Right lobe of liver (tissue), 6 donors: ENCODE measurements around the gene ZDHHC14. TPM values are rescaled to one million over a fixed set of nuclear protein-coding genes. Genes with fewer than 3 reads are reported as not detected.
A peak's percentile ranks its signal among the peaks of the same experiment; 100 is the strongest.

Source experiments
- ATAC-seq, 4 donors: fragments of 200-7000 bp; cut with Tn5 transposase; one replicate each; pipeline ENCODE4 v1.9.1; 2020; ENCODE audit warnings: mild to moderate bottlenecking in 4 of 4, moderate library complexity in 4 of 4
- DNase-seq, 3 donors: peaks; one replicate each; pipeline ENCODE4 v3.0.0-alpha.2; 2020
- H3K27ac ChIP-seq, 3 donors: fragments of 200-600 bp; one replicate each; pipeline ENCODE4 v1.8.0; 2022
- H3K27me3 ChIP-seq, 2 donors: fragments of 200-600 bp; one replicate each; pipeline ENCODE4 v1.8.0; 2022
- H3K36me3 ChIP-seq, 4 donors: fragments of 200-600 bp; sonication (generic) in 1 of 4; one replicate each; pipeline versions ENCODE4 v1.5.1 to v1.8.0; 2017 to 2022; ENCODE audit warnings: control low read depth in 1 of 4
- H3K4me1 ChIP-seq, 4 donors: fragments of 200-600 bp; sonication (generic) in 1 of 4; one replicate each; pipeline versions ENCODE4 v1.5.1 to v1.8.0; 2017 to 2022; ENCODE audit warnings: control low read depth in 1 of 4
- H3K4me3 ChIP-seq, 3 donors: fragments of 200-600 bp; one replicate each; pipeline ENCODE4 v1.8.0; 2022
- H3K9me3 ChIP-seq, 4 donors: fragments of 200-600 bp; sonication (generic) in 1 of 4; one replicate each; pipeline versions ENCODE4 v1.5.1 to v1.8.0; 2017 to 2022; ENCODE audit warnings: control low read depth in 1 of 4
- CTCF ChIP-seq, 4 donors: fragments of 200-600 bp in 3 of 4; fragments of 450-650 bp in 1 of 4; IDR thresholded peaks; one replicate each; pipeline versions ENCODE4 v1.5.1 to v1.8.0; 2016 to 2022; ENCODE audit warnings: antibody characterized with exemption in 4 of 4, mild to moderate bottlenecking in 2 of 4
- POLR2A ChIP-seq: fragments of 450-650 bp; IDR thresholded peaks from one replicate; pipeline ENCODE4 v1.6.1; 2017; ENCODE audit warnings: antibody characterized with exemption, mild to moderate bottlenecking
- WGBS: methylation state at CpG from one replicate; pipeline ENCODE4 v1.1.6; 2018; ENCODE audit warnings: low coverage, low lambda C conversion rate; ENCODE audit not compliant: insufficient coverage; ENCODE audit errors: missing lambda C conversion rate; 5-methylcytosine and 5-hydroxymethylcytosine counted together
- intact Hi-C, 2 donors: fragments of 100-400 bp; cut with DNase I; formaldehyde crosslinking; loops; one replicate each; pipeline versions ENCODE4 v1.11.2 to v1.14.1; 2022
- total RNA-seq, 6 experiments: library from RNA; depleted of rRNA in 2 of 6; stranded (reverse); fragments of >200 nt in 2 of 6; fragmentation: NEBNext Ultra II Directional in 3 of 6; extraction: Animal tissue kit (Norgen Biotek cat#: 25700) in 3 of 6; gene quantifications; one replicate each; pipeline versions ENCODE4 v1.1.0 to v1.2.4, GENCODE V29; 2016 to 2023
- donor health status: DM: no; HTN: yes; CAD: no.
- donor health status: DM: no; HTN: no; CAD: no.
- donor health status: DM: no; HTN: no; CAD: no.
- donor health status: DM: no; HTN: yes; CAD: no.
- donor health status: DM: no; HTN: yes; CAD: no.

ZDHHC14 gene
- total RNA-seq, 6 experiments from 2014 or later: 7.3 to 13.0 (median 10.3) TPM

GRCh38 chr6:157659536-157660271 is 278.7 kb downstream of the ZDHHC14 start:
- 58% methylated on average over 16 of the region's 19 CpGs for WGBS
- H3K27me3 ChIP-seq: no peaks in the 10 kb centered on the region
- H3K36me3 ChIP-seq: no peaks in the 10 kb centered on the region
- DNase-seq: no peak
- intact Hi-C loops: loop anchor here in 1 of 2 donors (10.0 kb wide), 1 partner anchor 325 kb away; no protein-coding TSS in a partner anchor
- no peak overlapping the region for H3K27ac ChIP-seq
- TF ChIP-seq POLR2A: no peak
- TF ChIP-seq CTCF (IDR thresholded peaks at IDR 0.05): no peak
- H3K9me3 ChIP-seq: no peaks in the 10 kb centered on the region
- no peaks in the 10 kb centered on the region for H3K4me1 ChIP-seq
- no peak overlapping the region for H3K4me3 ChIP-seq
- ATAC-seq: no peak

GRCh38 chr6:157660414-157660813 is 279.4 kb downstream of the ZDHHC14 start:
- no peak overlapping the region for H3K27ac ChIP-seq

GRCh38 chr6:157661652-157662051 is 280.7 kb downstream of the ZDHHC14 start:
- no peak overlapping the region for H3K27ac ChIP-seq
- ATAC-seq (no peak), DNase-seq (no peak)
- intact Hi-C loops: loop anchor here in 1 of 2 donors (10.0 kb wide), 1 partner anchor 327 kb away; no protein-coding TSS in a partner anchor
- H3K4me1 ChIP-seq: no peaks in the 10 kb centered on the region
- no peaks in the 10 kb centered on the region for H3K9me3 ChIP-seq
- no peaks in the 10 kb centered on the region for H3K27me3 ChIP-seq
- TF ChIP-seq POLR2A (no peak), CTCF (IDR thresholded peaks at IDR 0.05) (no peak)
- 100% methylated on average over 3 of the region's 3 CpGs for WGBS
- no peak overlapping the region for H3K4me3 ChIP-seq
- H3K36me3 ChIP-seq: no peaks in the 10 kb centered on the region

More at GRCh38 chr6:157660414-157660813, 279.4 kb downstream of the ZDHHC14 start:
- H3K36me3 ChIP-seq: no peaks in the 10 kb centered on the region
- H3K4me1 ChIP-seq: no peaks in the 10 kb centered on the region
- TF ChIP-seq CTCF (IDR thresholded peaks at IDR 0.05): no peak
- TF ChIP-seq POLR2A: no peak
- WGBS: 94% methylated on average over 5 of the region's 5 CpGs
- DNase-seq: no peak
- ATAC-seq: no peak
- H3K9me3 ChIP-seq: no peaks in the 10 kb centered on the region
- no peak overlapping the region for H3K4me3 ChIP-seq
- H3K27me3 ChIP-seq: no peaks in the 10 kb centered on the region
- intact Hi-C loops: loop anchor here in 1 of 2 donors (10.0 kb wide), 1 partner anchor 326 kb away; no protein-coding TSS in a partner anchor

GRCh38 chr6:157663261-157663660 is 282.3 kb downstream of the ZDHHC14 start:
- H3K4me3 ChIP-seq: no peak overlapping the region
- ATAC-seq (peak in 1 of 4 donors; percentile 9), DNase-seq (no peak)
- intact Hi-C loops: loop anchor here in 1 of 2 donors (10.0 kb wide), 1 partner anchor 328 kb away; no protein-coding TSS in a partner anchor
- H3K9me3 ChIP-seq: no peaks in the 10 kb centered on the region
- no peaks in the 10 kb centered on the region for H3K4me1 ChIP-seq
- H3K36me3 ChIP-seq: no peaks in the 10 kb centered on the region
- TF ChIP-seq POLR2A (no peak), CTCF (IDR thresholded peaks at IDR 0.05) (no peak)
- 100% methylated on average over 2 of the region's 5 CpGs for WGBS
- H3K27me3 ChIP-seq: no peaks in the 10 kb centered on the region
- H3K27ac ChIP-seq: no peak overlapping the region
